Activated CD8-positive, alpha-beta memory T cell treated with anti-CD3 and anti-CD28 coated beads for 48 hours (primary cell): Measurements from ENCODE around the gene IMPG1.
"Not testable (repeated sequence)": the region's sequence is repeated elsewhere in the genome, so short reads cannot be mapped to it uniquely, and the experiment has no call there.

Experiments used
- DNase-seq, 3 experiments: peaks; one replicate each; pipeline ENCODE4 v3.0.0-alpha.2; 2020; ENCODE audit warnings: low read depth in 2 of 3, low spot score in 2 of 3

Gene IMPG1

GRCh38 chr6:75947935-75948334 is 124.5 kb downstream of the IMPG1 start:
- DNase-seq, result no peak

- DNase-seq, result no peak
Measured at GRCh38 chr6:75946146-75946831, 126.2 kb downstream of the IMPG1 start.

- no peak for DNase-seq
Measured at GRCh38 chr6:75943381-75943780, 129.1 kb downstream of the IMPG1 start.

GRCh38 chr6:75941509-75941908 is 131.0 kb downstream of the IMPG1 start:
- no peak for DNase-seq

GRCh38 chr6:75940564-75940963 is 131.9 kb downstream of the IMPG1 start:
- DNase-seq, result no peak

GRCh38 chr6:75937846-75938245 is 134.6 kb downstream of the IMPG1 start:
- no peak for DNase-seq

GRCh38 chr6:75936682-75937081 is 135.8 kb downstream of the IMPG1 start:
- DNase-seq, result no peak

- no peak for DNase-seq
Measured at GRCh38 chr6:75935473-75935793, 137.0 kb downstream of the IMPG1 start.

GRCh38 chr6:75934643-75935472 is 137.6 kb downstream of the IMPG1 start:
- peak in 1 of 3 experiments; percentile 13 for DNase-seq

GRCh38 chr6:75933387-75933975 is 139.0 kb downstream of the IMPG1 start:
- no peak for DNase-seq

- DNase-seq, result no peak
Measured at GRCh38 chr6:75932067-75932466, 140.4 kb downstream of the IMPG1 start.

- DNase-seq, result no peak
Measured at GRCh38 chr6:75931011-75931680, 141.3 kb downstream of the IMPG1 start.

- no peak for DNase-seq
Measured at GRCh38 chr6:75926293-75927168, 145.9 kb downstream of the IMPG1 start.

GRCh38 chr6:75922226-75922625 is 150.2 kb downstream of the IMPG1 start:
- no peak for DNase-seq

- DNase-seq, result no peak
Measured at GRCh38 chr6:75913040-75913439, 159.4 kb downstream of the IMPG1 start.

GRCh38 chr6:75907444-75907843 is 165.0 kb downstream of the IMPG1 start:
- no peak for DNase-seq

- DNase-seq, result no peak
Measured at GRCh38 chr6:75906871-75907270, 165.6 kb downstream of the IMPG1 start.

GRCh38 chr6:75905129-75905528 is 167.3 kb downstream of the IMPG1 start:
- not testable (repeated sequence) for DNase-seq

- DNase-seq, result not testable (repeated sequence)
Measured at GRCh38 chr6:75900216-75900615, 172.2 kb downstream of the IMPG1 start.

GRCh38 chr6:75896526-75896925 is 175.9 kb downstream of the IMPG1 start:
- no peak for DNase-seq

GRCh38 chr6:75893776-75894152 is 178.7 kb downstream of the IMPG1 start:
- DNase-seq, result no peak
